Calu3 (cell line): ENCODE results near the gene IFNLR1. TPM values are rescaled to one million over a fixed set of nuclear protein-coding genes. Genes with fewer than 3 reads are reported as not detected.

Source experiments
- BruUV-seq: library from RNA; stranded (reverse); fragments of 400-500 nt; replicated peaks from 2 replicates; lab custom pipeline; 2021; lab: Mats Ljungman, UMichigan
- CTCF ChIA-PET: fragments of 300-600 bp; sonication (Branson Sonifier 250); formaldehyde crosslinking; loops from one replicate; lab custom pipeline; 2022; ENCODE audit warnings: antibody characterized with exemption; lab: Charles Lee
- DNase-seq: peaks from one replicate; pipeline ENCODE4 v3.0.0; 2022
- H3K27ac Mint-ChIP-seq: one replicate; pipeline ENCODE4 v1.8.0; 2022; ENCODE audit warnings: mixed read lengths; ENCODE audit not compliant: unreplicated experiment
- H3K27me3 Mint-ChIP-seq: one replicate; pipeline ENCODE4 v1.8.0; 2022; ENCODE audit warnings: mixed read lengths; ENCODE audit not compliant: unreplicated experiment
- H3K36me3 Mint-ChIP-seq: one replicate; pipeline ENCODE4 v1.8.0; 2022; ENCODE audit warnings: mild to moderate bottlenecking, moderate library complexity, mixed read lengths; ENCODE audit not compliant: insufficient read depth, unreplicated experiment
- H3K4me1 Mint-ChIP-seq: one replicate; pipeline ENCODE4 v1.8.0; 2022; ENCODE audit warnings: mild to moderate bottlenecking, low read depth, mixed read lengths; ENCODE audit not compliant: unreplicated experiment
- H3K4me3 Mint-ChIP-seq: one replicate; pipeline ENCODE4 v1.8.0; 2022; ENCODE audit warnings: mild to moderate bottlenecking, low read depth, moderate library complexity, mixed read lengths; ENCODE audit not compliant: unreplicated experiment
- H3K9me3 Mint-ChIP-seq: one replicate; pipeline ENCODE4 v1.8.0; 2022; ENCODE audit warnings: low read depth, mixed read lengths; ENCODE audit not compliant: unreplicated experiment
- CTCF ChIP-seq: fragments of 200-600 bp; IDR thresholded peaks from one replicate; pipeline ENCODE4 v1.8.0; 2022; ENCODE audit warnings: antibody characterized with exemption; ENCODE audit not compliant: unreplicated experiment
- intact Hi-C: fragments of 100-400 bp; cut with micrococcal nuclease; formaldehyde crosslinking; loops from one replicate; pipeline ENCODE4 v1.10.0; 2022; ENCODE audit not compliant: unreplicated experiment
- total RNA-seq: library from RNA; stranded (reverse); gene quantifications from 2 replicates; pipeline ENCODE4 v1.2.3, GENCODE V29; 2022

The IFNLR1 gene
- total RNA-seq, 1 experiment from 2014 or later: 4.5 TPM

GRCh38 chr1:24205345-24206082 is 18.4 kb upstream of the IFNLR1 start:
- Mint-ChIP-seq H3K9me3 (no peaks in the 10 kb centered on the region), H3K27ac (no peak overlapping the region), H3K36me3 (no peaks in the 10 kb centered on the region), H3K27me3 (no peaks in the 10 kb centered on the region), H3K4me3 (no peak overlapping the region), H3K4me1 (peaks cover 21% of the 10 kb centered on the region)
- intact Hi-C loops: no loop called here
- CTCF ChIA-PET: interaction anchor here (0.6 kb wide), 1 partner anchor 114 kb away, joined by 4 read pairs; the partner anchor contains the start of gene GRHL3
- no peak for DNase-seq
- no TSS peak for BruUV-seq
- no peak for TF ChIP-seq CTCF

- CTCF ChIA-PET: interaction anchor here (0.5 to 1.3 kb wide), 4 partner anchors 32 to 188 kb away, joined by 3 to 11 read pairs (median 3); no protein-coding TSS in a partner anchor
- intact Hi-C loops: loop anchor here (5.0 kb wide), 2 partner anchors 78 to 113 kb away; partner anchors contain the start of gene GRHL3
- Mint-ChIP-seq H3K36me3 (no peaks in the 10 kb centered on the region), H3K4me1 (peaks cover 21% of the 10 kb centered on the region), H3K4me3 (no peak overlapping the region), H3K27me3 (no peaks in the 10 kb centered on the region), H3K9me3 (no peaks in the 10 kb centered on the region), H3K27ac (no peak overlapping the region)
- no TSS peak for BruUV-seq
- no peak for DNase-seq
- no peak for TF ChIP-seq CTCF
Measured at GRCh38 chr1:24204116-24204515, 17.0 kb upstream of the IFNLR1 start.

GRCh38 chr1:24203404-24203803 is 16.3 kb upstream of the IFNLR1 start:
- TF ChIP-seq CTCF: no peak
- Mint-ChIP-seq H3K27me3 (no peaks in the 10 kb centered on the region), H3K4me1 (peaks cover 21% of the 10 kb centered on the region), H3K36me3 (no peaks in the 10 kb centered on the region), H3K4me3 (no peak overlapping the region), H3K27ac (no peak overlapping the region), H3K9me3 (no peaks in the 10 kb centered on the region)
- BruUV-seq: no TSS peak
- intact Hi-C loops: loop anchor here (5.0 kb wide), 2 partner anchors 79 to 114 kb away; partner anchors contain the start of gene GRHL3
- peak; percentile 55 for DNase-seq
- CTCF ChIA-PET: interaction anchor here (0.5 to 1.3 kb wide), 7 partner anchors 18 to 437 kb away, joined by 3 to 11 read pairs (median 3); no protein-coding TSS in a partner anchor

- H3K36me3 Mint-ChIP-seq: no peaks in the 10 kb centered on the region
- no peaks in the 10 kb centered on the region for H3K9me3 Mint-ChIP-seq
- DNase-seq: no peak
- H3K4me3 Mint-ChIP-seq: no peak overlapping the region
- intact Hi-C loops: loop anchor here (1.0 to 5.0 kb wide), 3 partner anchors 79 to 188 kb away; partner anchors contain the start of gene GRHL3
- no peak overlapping the region for H3K27ac Mint-ChIP-seq
- no TSS peak for BruUV-seq
- CTCF ChIA-PET: interaction anchor here (1.0 to 6.7 kb wide), 3 partner anchors 34 to 189 kb away, joined by 3 to 157 read pairs (median 11); no protein-coding TSS in a partner anchor
- H3K27me3 Mint-ChIP-seq: no peaks in the 10 kb centered on the region
- no peak for TF ChIP-seq CTCF
- H3K4me1 Mint-ChIP-seq: peaks cover 21% of the 10 kb centered on the region
Measured at GRCh38 chr1:24202987-24203386, 15.9 kb upstream of the IFNLR1 start.
